ENCODE results near the gene ANKRD18B.
A peak's percentile ranks its signal among the peaks of the same experiment; 100 is the strongest.

- TF ChIP-seq NRF1 (conservative IDR thresholded peaks at IDR 0.05 in 1 of 2, IDR thresholded peaks at IDR 0.05 in 1 of 2) (peak in 1 of 2 experiments; percentile 20; a peak in 2 of 4 replicates), USF1 (CRISPR knock-in tag; IDR thresholded peaks at IDR 0.05) (no peak), CTCF (IDR thresholded peaks at IDR 0.05 in 2 of 3, conservative IDR thresholded peaks at IDR 0.05 in 1 of 3; ENCODE audit: insufficient read depth in 2 of 3, low read depth in 1 of 3, low read length in 3 of 3) (no peak), POLR3A (IDR thresholded peaks at IDR 0.05; ENCODE audit: borderline replicate concordance, extremely low read depth, insufficient read depth, insufficient read length) (no peak), MTA2 (IDR thresholded peaks at IDR 0.05; ENCODE audit: low read depth) (no peak), MIER1 (IDR thresholded peaks at IDR 0.05; ENCODE audit: low read depth) (no peak), L3MBTL2 (IDR thresholded peaks at IDR 0.05) (peak; percentile 49; the same call in 1 of the 2 replicates), TCF7L2 (IDR thresholded peaks at IDR 0.05; ENCODE audit: low read depth, low read length) (no peak), GTF3C2 (IDR thresholded peaks at IDR 0.05; ENCODE audit: borderline replicate concordance, extremely low read depth, insufficient read length) (no peak), EZH2 (IDR thresholded peaks at IDR 0.05; ENCODE audit: borderline replicate concordance, low read depth, low read length) (no peak)
Measured at GRCh38 chr9:33510262-33511183, 13.5 kb upstream of the ANKRD18B start.
